Fibroblast of lung (primary cell): ENCODE data around the gene TNS1. TPM values are rescaled to one million over a fixed set of nuclear protein-coding genes. Genes with fewer than 3 reads are reported as not detected.
"Not testable (repeated sequence)": the region's sequence is repeated elsewhere in the genome, so short reads cannot be mapped to it uniquely, and the experiment has no call there.

ENCODE experiments used
- DNase-seq, 2 donors: peaks; one replicate each; pipeline versions ENCODE4 v3.0.0 to v3.0.0-alpha.2; 2010; ENCODE audit warnings: low read depth in 2 of 2
- H2AFZ ChIP-seq: 2 replicates; pipeline ENCODE4 v1.5.1; 2012; ENCODE audit warnings: low read length, control low read depth, inconsistent platforms
- H3K27ac ChIP-seq: 2 replicates; pipeline ENCODE4 v1.5.1; 2011; ENCODE audit warnings: low read length, control low read depth; ENCODE audit not compliant: insufficient read depth
- H3K27me3 ChIP-seq: 2 replicates; pipeline ENCODE4 v1.5.1; 2011; ENCODE audit warnings: mild to moderate bottlenecking, low read length; ENCODE audit not compliant: control insufficient read depth, insufficient read depth
- H3K36me3 ChIP-seq: 2 replicates; pipeline ENCODE4 v1.5.1; 2011; ENCODE audit warnings: low read length; ENCODE audit not compliant: control insufficient read depth, insufficient read depth
- H3K4me1 ChIP-seq: 2 replicates; pipeline ENCODE4 v1.5.1; 2011; ENCODE audit warnings: low read length; ENCODE audit not compliant: control insufficient read depth, insufficient read depth; ENCODE audit errors: extremely low read depth
- H3K4me2 ChIP-seq: 2 replicates; pipeline ENCODE4 v1.5.1; 2011; ENCODE audit warnings: low read length, control low read depth; ENCODE audit not compliant: insufficient read depth; ENCODE audit errors: extremely low read depth
- H3K4me3 ChIP-seq, 4 experiments: fragments of 200-600 bp in 1 of 4; sonication (generic) in 1 of 4; replicated peaks in 1 of 4; 2 replicates each; pipeline ENCODE4 v1.5.1; 2011 to 2016; ENCODE audit warnings: low read length in 4 of 4, low read depth in 3 of 4, mild to moderate bottlenecking in 3 of 4, control low read depth in 2 of 4, inconsistent platforms in 1 of 4, mixed read lengths in 1 of 4; ENCODE audit not compliant: insufficient read depth in 1 of 4; ENCODE audit errors: control extremely low read depth in 1 of 4
- H3K79me2 ChIP-seq: 2 replicates; pipeline ENCODE4 v1.5.1; 2012; ENCODE audit warnings: mild to moderate bottlenecking, low read length, inconsistent platforms; ENCODE audit not compliant: control insufficient read depth, insufficient read depth
- H3K9ac ChIP-seq: 2 replicates; pipeline ENCODE4 v1.5.1; 2011; ENCODE audit warnings: mild to moderate bottlenecking, low read length, control low read depth; ENCODE audit not compliant: insufficient read depth
- H3K9me3 ChIP-seq: 2 replicates; pipeline ENCODE4 v1.5.1; 2012; ENCODE audit warnings: low read depth, low read length; ENCODE audit not compliant: control insufficient read depth, insufficient read depth
- H4K20me1 ChIP-seq: 2 replicates; pipeline ENCODE4 v1.5.1; 2011; ENCODE audit warnings: low read length; ENCODE audit not compliant: control insufficient read depth, insufficient read depth; ENCODE audit errors: extremely low read depth
- EZH2 ChIP-seq: IDR thresholded peaks from 2 replicates; pipeline ENCODE4 v1.5.1; 2012; ENCODE audit warnings: low read length, control low read depth, mild to moderate bottlenecking; ENCODE audit errors: missing control alignments
- polyA plus RNA-seq, 2 donors: library from polyadenylated mRNA; depleted of rRNA in 1 of 2; stranded (reverse) in 1 of 2; unstranded in 1 of 2; fragments of >200 nt; gene quantifications; 2 replicates each; pipeline ENCODE4 v1.2.1, GENCODE V29; 2011 to 2012; ENCODE audit warnings: missing spikeins in 1 of 2
- total RNA-seq: library from RNA; depleted of rRNA; stranded (reverse); fragments of >200 nt; gene quantifications from 2 replicates; pipeline ENCODE4 v1.2.1, GENCODE V29; 2014
- TF ChIP-seq, protein P1 (sequence below), 2 donors: IDR thresholded peaks in 1 of 2; conservative IDR thresholded peaks in 1 of 2; 1 replicate in 1 of 2; 2 replicates in 1 of 2; pipeline ENCODE4 v1.5.1; 2011 to 2012; ENCODE audit warnings: low read length in 2 of 2, control low read depth in 1 of 2, inconsistent platforms in 1 of 2, low read depth in 1 of 2, mild to moderate bottlenecking in 1 of 2

TNS1 gene
- total and polyA plus RNA-seq, 2 donors (not counting 1 experiment from before 2014, with no cell fraction given), result 44.4 to 47.1 TPM

- no peaks in the 10 kb centered on the region for H3K79me2 ChIP-seq
- H3K4me2 ChIP-seq, result no peak overlapping the region
- no peaks in the 10 kb centered on the region for H3K36me3 ChIP-seq
- no peak overlapping the region for H3K9ac ChIP-seq
- no peak for TF ChIP-seq EZH2
- TF ChIP-seq, protein P1, sequence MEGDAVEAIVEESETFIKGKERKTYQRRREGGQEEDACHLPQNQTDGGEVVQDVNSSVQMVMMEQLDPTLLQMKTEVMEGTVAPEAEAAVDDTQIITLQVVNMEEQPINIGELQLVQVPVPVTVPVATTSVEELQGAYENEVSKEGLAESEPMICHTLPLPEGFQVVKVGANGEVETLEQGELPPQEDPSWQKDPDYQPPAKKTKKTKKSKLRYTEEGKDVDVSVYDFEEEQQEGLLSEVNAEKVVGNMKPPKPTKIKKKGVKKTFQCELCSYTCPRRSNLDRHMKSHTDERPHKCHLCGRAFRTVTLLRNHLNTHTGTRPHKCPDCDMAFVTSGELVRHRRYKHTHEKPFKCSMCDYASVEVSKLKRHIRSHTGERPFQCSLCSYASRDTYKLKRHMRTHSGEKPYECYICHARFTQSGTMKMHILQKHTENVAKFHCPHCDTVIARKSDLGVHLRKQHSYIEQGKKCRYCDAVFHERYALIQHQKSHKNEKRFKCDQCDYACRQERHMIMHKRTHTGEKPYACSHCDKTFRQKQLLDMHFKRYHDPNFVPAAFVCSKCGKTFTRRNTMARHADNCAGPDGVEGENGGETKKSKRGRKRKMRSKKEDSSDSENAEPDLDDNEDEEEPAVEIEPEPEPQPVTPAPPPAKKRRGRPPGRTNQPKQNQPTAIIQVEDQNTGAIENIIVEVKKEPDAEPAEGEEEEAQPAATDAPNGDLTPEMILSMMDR (conservative IDR thresholded peaks at IDR 0.05 in 1 of 2, IDR thresholded peaks at IDR 0.05 in 1 of 2; ENCODE audit: low read depth in 1 of 2, low read length in 2 of 2), result no peak
- no peak overlapping the region for H2AFZ ChIP-seq
- no peaks in the 10 kb centered on the region for H4K20me1 ChIP-seq
- peaks cover 21% of the 10 kb centered on the region for H3K27me3 ChIP-seq
- no peak overlapping the region for H3K4me3 ChIP-seq
- no peak overlapping the region for H3K27ac ChIP-seq
- DNase-seq, result peak in 1 of 2 donors; percentile 19
- no peaks in the 10 kb centered on the region for H3K9me3 ChIP-seq
- H3K4me1 ChIP-seq, result no peaks in the 10 kb centered on the region
Observed at GRCh38 chr2:218046238-218046637, 43.4 kb upstream of the TNS1 start.

DNA sequence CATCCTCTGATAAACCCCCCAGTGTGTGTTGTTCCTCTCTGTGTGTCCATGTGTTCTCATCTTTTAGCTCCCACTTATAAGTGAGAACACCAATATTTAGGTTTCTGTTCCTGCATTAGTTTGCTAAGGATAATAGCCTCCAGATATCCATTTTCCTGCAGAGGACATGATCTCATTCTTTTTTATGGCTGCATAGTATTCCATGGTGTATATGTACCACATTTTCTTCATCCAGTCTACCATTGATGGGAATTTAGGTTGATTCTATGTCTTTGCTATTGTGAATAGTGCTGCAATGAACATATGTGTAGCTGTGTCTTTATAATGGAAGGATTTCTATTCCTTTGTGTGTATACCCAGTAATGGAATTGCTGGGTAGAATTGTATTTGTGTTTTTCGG, 41.8 kb upstream of the TNS1 start:
- not testable (repeated sequence) for H3K4me3 ChIP-seq, H3K79me2 ChIP-seq, H3K9ac ChIP-seq, H3K27ac ChIP-seq, H4K20me1 ChIP-seq, H3K36me3 ChIP-seq, H3K9me3 ChIP-seq, H3K4me1 ChIP-seq, H2AFZ ChIP-seq, DNase-seq, H3K4me2 ChIP-seq
- peaks cover 19% of the 10 kb centered on the region for H3K27me3 ChIP-seq

- Histone ChIP-seq H3K9me3 (no peaks in the 10 kb centered on the region), H3K36me3 (no peaks in the 10 kb centered on the region), H3K4me2 (no peak overlapping the region), H4K20me1 (no peaks in the 10 kb centered on the region), H3K4me1 (no peaks in the 10 kb centered on the region), H3K27me3 (peaks cover 14% of the 10 kb centered on the region), H3K9ac (no peak overlapping the region), H2AFZ (no peak overlapping the region), H3K27ac (no peak overlapping the region), H3K4me3 (no peak overlapping the region), H3K79me2 (no peaks in the 10 kb centered on the region)
- no peak for DNase-seq
- TF ChIP-seq, protein P1 (conservative IDR thresholded peaks at IDR 0.05 in 1 of 2, IDR thresholded peaks at IDR 0.05 in 1 of 2; ENCODE audit: low read depth in 1 of 2, low read length in 2 of 2), result no peak
- no peak for TF ChIP-seq EZH2
Observed at GRCh38 chr2:218043701-218044109, 40.9 kb upstream of the TNS1 start.
